22Rv1 (cell line): ENCODE measurements around the gene GGT6.
A peak's percentile ranks its signal among the peaks of the same experiment; 100 is the strongest.

ENCODE experiments used
- ZFX ChIP-seq: fragments of 450-650 bp; IDR thresholded peaks from 2 replicates; pipeline ENCODE4 v1.6.1; 2017; ENCODE audit warnings: antibody characterized with exemption, borderline replicate concordance
- TF ChIP-seq, protein P1 (sequence below): fragments of 450-650 bp; IDR thresholded peaks from 2 replicates; pipeline ENCODE4 v1.5.1; 2017; ENCODE audit warnings: mild to moderate bottlenecking

DNA sequence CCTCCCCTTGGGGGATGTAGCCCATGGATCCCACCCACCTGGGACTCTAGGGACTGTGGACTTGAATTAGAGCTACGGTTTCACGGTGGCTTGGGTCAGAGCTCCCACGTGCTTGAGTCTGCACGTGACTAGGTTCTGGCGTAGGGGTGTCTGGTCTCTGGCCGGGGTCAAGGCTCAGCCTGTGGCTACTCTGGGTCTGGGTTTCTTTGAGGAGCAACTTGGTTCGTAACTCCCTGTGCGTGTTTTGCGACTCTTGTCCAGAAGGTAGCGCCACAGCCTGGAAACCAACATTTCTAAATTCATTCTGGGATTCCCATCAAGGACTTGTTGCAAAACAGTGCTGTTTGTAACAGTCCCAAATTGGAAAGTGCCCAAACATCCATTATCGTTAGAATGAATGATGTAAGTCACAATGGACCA lies 470 bp upstream of the GGT6 start:
- TF ChIP-seq, protein P1, sequence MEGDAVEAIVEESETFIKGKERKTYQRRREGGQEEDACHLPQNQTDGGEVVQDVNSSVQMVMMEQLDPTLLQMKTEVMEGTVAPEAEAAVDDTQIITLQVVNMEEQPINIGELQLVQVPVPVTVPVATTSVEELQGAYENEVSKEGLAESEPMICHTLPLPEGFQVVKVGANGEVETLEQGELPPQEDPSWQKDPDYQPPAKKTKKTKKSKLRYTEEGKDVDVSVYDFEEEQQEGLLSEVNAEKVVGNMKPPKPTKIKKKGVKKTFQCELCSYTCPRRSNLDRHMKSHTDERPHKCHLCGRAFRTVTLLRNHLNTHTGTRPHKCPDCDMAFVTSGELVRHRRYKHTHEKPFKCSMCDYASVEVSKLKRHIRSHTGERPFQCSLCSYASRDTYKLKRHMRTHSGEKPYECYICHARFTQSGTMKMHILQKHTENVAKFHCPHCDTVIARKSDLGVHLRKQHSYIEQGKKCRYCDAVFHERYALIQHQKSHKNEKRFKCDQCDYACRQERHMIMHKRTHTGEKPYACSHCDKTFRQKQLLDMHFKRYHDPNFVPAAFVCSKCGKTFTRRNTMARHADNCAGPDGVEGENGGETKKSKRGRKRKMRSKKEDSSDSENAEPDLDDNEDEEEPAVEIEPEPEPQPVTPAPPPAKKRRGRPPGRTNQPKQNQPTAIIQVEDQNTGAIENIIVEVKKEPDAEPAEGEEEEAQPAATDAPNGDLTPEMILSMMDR = 0 out of 2 replicates have a peak, but pooled peaks have one; percentile 9
- no peak for TF ChIP-seq ZFX
